GM12874 (cell line): Measurements from ENCODE around the gene KRTAP6-3.

Source experiments
- CTCF ChIP-seq: IDR thresholded peaks from 2 replicates; pipeline ENCODE4 v1.5.1; 2011; ENCODE audit warnings: low read depth, mild to moderate bottlenecking, control low read depth, low read length, moderate library complexity; ENCODE audit not compliant: insufficient read depth

KRTAP6-3 gene

GRCh38 chr21:30642564-30642963 lies 50.3 kb downstream of the KRTAP6-3 start, which contains the start of gene KRTAP20-3:
Gene KRTAP20-3, plus strand, starts transcription at chr21:30642864.
- no peak for TF ChIP-seq CTCF
